Measurements from ENCODE around the gene CSNK1A1.

The CSNK1A1 gene

DNA sequence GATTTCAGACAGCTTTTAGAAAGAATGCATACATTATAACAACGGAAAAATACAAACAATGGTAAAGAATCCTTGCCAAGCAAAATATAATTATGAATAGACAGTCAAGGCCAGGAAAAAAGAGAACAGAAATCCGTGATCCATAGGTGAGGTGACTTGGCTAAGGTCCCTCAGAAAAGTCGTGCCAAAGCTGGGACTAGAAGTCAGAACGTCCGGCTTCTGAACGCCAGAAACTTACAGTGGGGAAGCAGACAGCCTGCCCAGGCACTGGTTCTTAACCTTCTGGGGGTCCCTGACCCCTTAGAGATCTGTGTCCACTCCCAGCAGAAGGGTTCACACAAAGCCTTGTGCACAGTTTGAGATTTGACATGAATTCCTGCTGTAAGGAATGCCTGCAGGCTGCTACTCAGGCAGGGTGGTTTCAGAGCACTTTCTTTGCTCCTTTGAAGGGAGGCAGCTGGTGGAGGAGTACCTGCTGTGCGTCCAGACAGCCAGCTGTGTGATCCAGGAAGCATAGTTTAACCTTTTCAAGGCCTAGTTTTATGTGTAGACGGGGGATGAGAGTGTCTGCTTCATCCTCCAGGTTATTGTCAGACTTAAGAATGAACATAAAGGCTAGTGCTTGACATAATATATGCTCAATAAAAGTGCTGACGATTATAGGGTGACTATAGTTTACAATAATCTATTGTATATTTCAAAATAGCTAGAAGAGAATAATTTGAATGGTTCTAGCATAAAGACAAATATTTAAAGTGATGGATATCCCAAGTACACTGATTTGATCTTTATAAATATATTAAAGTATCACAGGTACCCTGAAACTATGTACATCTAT, 30.9 kb upstream of the CSNK1A1 start:
- TF ChIP-seq, protein P1, sequence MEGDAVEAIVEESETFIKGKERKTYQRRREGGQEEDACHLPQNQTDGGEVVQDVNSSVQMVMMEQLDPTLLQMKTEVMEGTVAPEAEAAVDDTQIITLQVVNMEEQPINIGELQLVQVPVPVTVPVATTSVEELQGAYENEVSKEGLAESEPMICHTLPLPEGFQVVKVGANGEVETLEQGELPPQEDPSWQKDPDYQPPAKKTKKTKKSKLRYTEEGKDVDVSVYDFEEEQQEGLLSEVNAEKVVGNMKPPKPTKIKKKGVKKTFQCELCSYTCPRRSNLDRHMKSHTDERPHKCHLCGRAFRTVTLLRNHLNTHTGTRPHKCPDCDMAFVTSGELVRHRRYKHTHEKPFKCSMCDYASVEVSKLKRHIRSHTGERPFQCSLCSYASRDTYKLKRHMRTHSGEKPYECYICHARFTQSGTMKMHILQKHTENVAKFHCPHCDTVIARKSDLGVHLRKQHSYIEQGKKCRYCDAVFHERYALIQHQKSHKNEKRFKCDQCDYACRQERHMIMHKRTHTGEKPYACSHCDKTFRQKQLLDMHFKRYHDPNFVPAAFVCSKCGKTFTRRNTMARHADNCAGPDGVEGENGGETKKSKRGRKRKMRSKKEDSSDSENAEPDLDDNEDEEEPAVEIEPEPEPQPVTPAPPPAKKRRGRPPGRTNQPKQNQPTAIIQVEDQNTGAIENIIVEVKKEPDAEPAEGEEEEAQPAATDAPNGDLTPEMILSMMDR (IDR thresholded peaks at IDR 0.05; ENCODE audit: low read depth, low read length), result no peak
- no peak overlapping the region for H3K4me3 ChIP-seq (ENCODE audit: low read depth, low read length)

DNA sequence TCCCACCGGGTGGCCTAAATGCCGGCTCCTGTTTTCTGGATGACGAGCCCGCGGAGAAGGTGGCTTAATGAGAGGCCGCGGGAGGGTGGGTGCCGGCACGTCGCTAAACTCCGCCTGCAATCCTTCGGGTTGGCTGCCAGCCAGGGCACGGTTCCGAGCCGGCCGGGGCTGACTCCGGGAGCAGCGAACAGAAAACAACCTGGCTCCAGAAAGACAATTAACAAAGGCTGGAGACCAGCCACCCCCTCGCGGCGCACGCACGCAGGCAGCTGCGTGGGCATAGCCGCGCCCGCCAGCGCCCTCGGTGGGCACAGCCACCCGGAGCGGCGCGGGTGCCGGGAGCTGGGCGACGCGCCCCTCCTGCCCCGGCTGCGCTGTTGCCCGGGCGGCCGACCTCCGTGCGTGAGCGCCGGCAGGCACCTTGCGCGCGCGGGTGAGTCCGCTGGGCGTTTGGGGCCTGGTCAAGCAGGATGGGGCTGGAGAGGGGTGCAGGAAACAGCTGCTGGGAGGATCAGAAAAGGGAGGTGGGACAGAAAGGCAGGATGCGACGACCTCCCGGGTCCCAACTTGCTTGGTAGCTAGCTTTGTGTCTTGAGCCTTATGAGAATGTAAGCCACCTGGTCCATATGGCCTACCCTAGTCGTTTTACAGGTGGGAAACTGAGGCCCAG, 30.1 kb upstream of the CSNK1A1 start, which contains the start of gene ARHGEF37:
TSS of gene ARHGEF37 (plus strand) at position 307 of the 670 bp plus-strand sequence. CDS start 16,272 bp downstream, outside the sequence.
- TF ChIP-seq, protein P1 (IDR thresholded peaks at IDR 0.05; ENCODE audit: low read depth, low read length), result no peak
- H3K4me3 ChIP-seq (ENCODE audit: low read depth, low read length), result peak within 1 kb of the TSS; percentile 55

DNA sequence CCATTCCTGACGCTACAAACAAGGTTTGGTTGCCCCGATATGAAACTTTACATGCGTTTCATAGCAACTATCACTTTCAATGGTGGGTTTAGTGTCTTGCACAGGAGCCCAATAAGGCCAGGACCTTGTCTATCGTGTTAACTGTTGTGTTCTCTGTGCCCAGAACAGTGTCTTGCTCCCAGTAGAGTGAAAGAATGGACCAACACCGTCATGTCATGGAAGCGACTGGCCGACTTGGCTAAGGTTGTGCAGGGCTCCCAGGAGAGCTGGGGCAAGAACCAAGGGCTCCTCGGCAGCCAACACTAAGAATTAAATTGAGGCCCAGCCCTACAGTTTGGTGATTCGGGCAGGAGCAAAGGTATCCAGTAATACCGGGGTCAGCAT, 29.6 kb upstream of the CSNK1A1 start:
- H3K4me3 ChIP-seq (ENCODE audit: low read depth, low read length), result peak overlapping the region; percentile 55
- TF ChIP-seq, protein P1 (IDR thresholded peaks at IDR 0.05; ENCODE audit: low read depth, low read length), result no peak

DNA sequence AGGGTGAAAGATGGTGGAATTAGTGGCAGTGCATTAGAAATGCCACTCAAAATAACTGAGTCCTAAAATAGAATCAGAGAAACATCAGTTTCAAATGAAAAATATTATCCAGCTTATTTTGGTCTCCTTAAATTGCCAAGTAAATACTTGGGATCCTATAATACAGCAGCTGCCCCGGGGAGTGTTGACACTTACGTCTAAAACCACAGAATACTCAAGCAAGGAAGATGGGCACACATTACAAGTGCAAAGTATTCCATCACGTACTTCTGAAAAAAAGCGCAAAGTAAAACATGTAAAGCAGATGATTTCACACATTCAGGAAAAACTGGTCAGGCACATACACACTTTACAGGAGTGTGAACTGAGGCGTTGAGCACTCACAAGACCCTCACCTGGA, 27.7 kb upstream of the CSNK1A1 start:
- no peak overlapping the region for H3K4me3 ChIP-seq (ENCODE audit: low read depth, low read length)
- TF ChIP-seq, protein P1 (IDR thresholded peaks at IDR 0.05; ENCODE audit: low read depth, low read length), result no peak

DNA sequence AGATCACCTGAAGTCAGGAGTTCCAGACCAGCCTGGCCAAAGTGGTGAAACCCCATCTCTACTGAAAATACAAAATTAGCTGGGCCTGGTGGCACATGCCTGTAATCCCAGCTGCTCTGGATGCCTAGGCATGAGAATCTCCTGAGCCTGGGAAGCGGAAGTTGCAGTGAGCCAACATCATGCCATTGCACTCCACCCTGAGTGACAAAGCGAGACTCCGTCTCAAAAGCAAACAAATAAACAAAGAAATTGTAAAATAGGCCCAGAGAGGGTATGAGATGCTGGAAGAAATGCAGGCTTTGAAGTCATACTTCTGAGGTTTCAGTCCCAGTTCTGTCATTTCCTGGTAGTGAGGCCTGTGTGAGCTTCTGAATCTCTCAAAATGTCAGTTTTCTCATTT, 24.8 kb upstream of the CSNK1A1 start:
- no peak overlapping the region for H3K4me3 ChIP-seq (ENCODE audit: low read depth, low read length)
- TF ChIP-seq, protein P1 (IDR thresholded peaks at IDR 0.05; ENCODE audit: low read depth, low read length), result no peak

DNA sequence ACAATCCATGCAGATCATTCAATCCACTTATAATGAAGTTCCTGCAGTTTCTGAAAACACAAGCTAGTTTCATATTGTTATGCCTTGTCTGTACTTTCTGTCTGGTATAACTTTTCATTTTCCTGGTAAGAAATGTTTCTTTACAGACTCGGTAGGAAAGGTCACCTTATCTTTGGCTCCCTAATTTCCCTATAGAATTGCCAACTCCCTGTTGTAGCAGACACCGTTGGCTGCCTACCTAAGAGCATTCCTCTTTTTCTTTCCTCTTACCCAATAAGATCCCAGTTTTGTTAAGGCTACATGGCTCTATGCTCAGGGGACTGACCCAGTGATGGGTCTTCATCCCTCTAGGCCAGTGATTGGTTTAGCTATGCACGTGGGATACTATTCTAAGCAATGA, 23.9 kb upstream of the CSNK1A1 start:
- no peak overlapping the region for H3K4me3 ChIP-seq (ENCODE audit: low read depth, low read length)
- TF ChIP-seq, protein P1 (IDR thresholded peaks at IDR 0.05; ENCODE audit: low read depth, low read length), result no peak

Measured in WI38 (cell line).